ENCODE measurements around the gene PLEKHA7.
"Not testable (repeated sequence)": the region's sequence is repeated elsewhere in the genome, so short reads cannot be mapped to it uniquely, and the experiment has no call there.

The PLEKHA7 gene

DNA sequence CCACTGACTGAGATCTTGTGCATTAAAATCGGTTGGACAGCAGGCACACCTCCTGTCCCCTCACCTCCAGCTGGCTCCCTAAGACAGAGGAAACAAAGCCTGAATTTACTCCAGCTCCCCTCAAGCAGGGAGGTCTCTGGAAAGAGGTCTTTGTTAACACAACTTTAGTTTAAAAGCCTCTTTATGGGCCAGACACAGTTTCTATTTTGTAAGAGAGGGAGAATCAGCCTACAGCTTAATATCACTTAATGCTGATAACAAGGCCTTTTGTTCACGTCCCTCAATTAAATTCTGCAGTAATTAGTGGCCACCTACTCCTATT lies 36.3 kb downstream of the PLEKHA7 start:
- in situ Hi-C loops (cut with HindIII; ENCODE audit: low sequenced_read_pairs), result no loop called here

DNA sequence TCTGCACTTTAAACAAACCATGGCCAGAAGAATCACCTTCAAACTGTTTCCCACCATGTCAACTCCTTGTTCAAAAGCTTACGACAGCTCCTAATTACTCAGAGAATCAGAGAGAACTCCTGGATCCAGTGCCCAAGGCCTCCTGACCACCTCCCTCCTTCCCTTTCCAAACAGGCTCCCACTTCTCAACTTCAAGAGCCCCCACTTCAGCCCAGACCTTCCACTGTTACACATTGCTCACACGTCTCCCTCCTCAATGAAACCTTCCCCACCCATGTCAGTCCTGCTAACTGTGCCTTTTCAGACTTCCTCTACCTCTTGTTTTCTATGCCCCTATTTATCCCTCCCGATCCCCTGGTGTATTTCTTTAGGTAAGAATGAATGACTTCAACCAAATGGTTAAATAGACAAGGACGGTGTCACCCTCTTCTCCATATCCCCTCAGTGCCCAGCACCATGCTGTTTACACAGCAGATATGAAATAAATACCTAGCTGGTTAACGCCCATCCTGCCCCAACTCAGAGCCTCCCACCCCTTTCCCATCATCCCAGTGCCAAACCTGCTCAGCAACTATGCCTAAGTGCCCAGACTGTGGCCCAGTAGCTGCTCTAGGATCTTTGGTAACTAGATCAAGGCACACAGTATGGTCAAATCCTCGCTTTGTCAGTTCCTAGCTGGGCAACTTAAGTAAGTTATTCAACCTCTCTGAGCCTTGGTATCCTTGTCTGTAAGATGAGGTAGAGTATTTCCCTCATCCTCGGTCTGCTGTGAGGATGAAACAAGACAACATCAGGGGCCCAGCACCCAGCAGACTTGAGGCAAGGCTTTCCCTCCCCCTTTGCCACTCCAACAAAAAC lies 36.8 kb downstream of the PLEKHA7 start:
- in situ Hi-C loops (cut with HindIII; ENCODE audit: low sequenced_read_pairs), result no loop called here

DNA sequence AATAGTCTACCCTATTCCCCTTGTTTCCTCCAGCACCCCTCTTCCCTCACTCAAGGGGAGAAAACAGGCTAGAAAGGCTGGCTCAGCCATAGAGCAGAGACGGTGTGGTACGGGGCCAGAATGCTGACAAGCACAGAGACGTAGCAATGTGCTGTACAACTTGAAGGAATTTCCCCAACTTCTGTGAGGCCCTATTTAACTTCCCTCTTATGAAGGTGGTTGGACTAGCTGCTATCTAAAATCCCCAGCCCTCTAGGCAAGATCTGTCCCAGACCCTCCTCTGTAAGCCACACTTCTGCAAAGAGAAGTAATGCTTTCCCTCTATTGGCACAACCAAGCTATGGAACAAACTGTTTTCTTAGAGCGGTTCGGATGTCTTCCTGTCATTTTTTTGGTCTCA lies 37.8 kb downstream of the PLEKHA7 start:
- in situ Hi-C loops (cut with HindIII; ENCODE audit: low sequenced_read_pairs), result no loop called here

DNA sequence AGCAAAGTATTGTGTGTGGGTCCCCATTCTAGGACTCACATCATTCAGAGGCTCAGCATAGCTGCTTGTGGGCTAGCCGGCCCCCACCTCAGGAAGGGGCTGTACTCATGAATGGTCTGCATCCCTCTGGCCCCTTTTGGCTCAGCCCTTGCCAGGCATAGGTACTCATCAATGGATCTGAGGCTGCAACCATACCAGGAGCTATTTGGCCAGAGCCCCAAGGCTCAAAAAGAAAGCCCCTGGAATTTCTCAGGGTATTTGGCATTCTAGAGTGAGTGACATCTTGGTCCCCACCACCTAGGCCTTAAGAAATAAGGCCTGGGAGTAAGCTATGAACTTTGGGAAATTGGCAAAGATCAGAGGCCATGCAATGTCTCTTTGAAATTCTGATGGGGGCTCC lies 38.3 kb downstream of the PLEKHA7 start:
- in situ Hi-C loops (cut with HindIII; ENCODE audit: low sequenced_read_pairs), result no loop called here

DNA sequence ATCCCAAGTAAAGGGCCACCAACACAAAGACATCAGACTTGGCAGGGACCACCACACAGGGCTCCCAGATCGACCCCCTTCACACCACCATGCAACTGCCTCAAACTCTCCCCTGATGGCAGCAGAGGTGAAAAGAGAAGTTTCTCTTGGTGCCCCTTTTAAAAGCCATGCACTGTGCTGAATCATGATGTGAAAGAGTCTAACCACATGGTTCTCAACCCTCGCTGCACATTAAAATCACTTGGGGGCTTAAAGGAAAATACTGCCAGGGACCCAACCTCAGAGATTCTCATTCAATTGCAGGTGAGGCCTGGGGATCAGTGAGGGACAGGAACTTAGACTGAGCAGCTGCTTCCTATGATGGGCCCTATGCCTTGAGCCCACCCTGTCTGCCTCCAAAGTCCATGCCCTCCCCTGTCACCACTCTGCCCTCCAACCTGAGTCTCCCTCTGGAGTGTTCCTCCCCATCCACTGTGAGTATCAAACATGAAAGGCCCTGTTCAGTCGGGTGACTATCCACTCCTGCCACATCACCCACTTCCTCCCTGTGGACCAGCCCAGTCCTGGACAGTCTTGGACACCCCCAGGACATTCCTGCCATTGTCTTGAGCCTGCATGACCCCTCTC lies 40.8 kb downstream of the PLEKHA7 start:
- in situ Hi-C loops (cut with HindIII; ENCODE audit: low sequenced_read_pairs), result no loop called here

DNA sequence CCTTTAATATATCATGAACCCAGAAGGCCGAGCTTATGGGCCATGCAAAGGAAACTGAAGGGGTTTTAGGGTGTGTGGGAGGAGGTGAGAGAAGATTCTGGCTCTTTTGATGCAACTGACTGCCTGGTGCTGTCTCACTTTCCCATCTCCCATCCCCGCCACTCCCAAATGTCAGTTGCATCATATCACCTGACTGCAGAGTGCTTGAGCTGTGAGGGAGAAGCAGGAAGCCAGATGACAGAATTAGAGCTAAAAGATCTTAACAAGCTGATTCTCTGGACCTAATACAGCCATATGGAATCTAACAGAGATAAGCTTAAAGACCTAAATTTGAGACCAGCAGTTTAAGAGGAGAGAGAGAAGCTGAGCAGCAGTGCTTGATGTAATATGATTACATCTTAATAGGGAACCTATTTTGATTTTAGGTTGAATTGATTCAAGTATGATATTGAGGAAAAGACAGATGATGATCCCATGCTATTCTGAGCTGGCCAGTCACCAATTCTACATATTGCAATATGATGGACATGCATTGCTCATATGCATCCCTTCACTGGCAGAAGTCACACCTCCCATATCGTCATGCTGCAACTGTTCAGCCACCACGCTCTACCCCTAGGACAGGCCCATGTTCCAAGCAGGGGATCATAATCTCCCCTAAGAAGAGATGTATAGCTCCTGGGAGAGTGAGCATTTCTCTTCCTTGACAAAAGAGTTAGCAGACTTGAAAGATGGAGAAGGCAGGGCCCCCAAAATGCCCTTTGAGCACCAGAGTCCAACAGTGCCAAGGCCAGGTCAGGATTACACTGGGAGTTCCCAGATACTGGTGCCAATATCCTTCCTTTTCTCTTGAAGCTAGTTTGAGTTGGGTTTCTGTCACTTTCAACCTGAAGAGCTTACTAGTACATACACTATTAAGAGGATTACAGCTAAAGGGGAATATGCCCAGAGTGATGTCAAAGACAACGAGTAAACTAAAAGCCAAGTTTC lies 44.9 kb downstream of the PLEKHA7 start:
- in situ Hi-C loops (cut with HindIII; ENCODE audit: low sequenced_read_pairs), result no loop called here

DNA sequence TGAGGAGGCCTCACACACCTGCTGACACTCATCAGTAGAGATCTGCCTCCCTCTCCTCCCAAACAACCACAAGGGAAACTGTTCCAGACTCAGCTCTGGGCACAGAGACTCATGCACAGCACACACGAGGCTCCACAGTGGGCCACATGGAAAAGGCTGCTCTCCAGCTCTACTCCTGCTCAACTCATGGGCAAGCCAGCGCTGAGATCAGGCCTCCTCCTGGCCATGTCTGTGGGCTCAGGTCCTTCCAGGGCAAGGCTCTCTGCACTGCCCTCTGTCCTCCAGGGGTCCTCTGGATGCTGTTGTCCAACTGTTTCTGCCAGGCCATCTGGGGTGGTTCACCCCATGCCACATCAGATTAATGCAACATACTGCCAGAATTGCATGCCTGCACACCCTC lies 46.0 kb downstream of the PLEKHA7 start:
- in situ Hi-C loops (cut with HindIII; ENCODE audit: low sequenced_read_pairs), result no loop called here

DNA sequence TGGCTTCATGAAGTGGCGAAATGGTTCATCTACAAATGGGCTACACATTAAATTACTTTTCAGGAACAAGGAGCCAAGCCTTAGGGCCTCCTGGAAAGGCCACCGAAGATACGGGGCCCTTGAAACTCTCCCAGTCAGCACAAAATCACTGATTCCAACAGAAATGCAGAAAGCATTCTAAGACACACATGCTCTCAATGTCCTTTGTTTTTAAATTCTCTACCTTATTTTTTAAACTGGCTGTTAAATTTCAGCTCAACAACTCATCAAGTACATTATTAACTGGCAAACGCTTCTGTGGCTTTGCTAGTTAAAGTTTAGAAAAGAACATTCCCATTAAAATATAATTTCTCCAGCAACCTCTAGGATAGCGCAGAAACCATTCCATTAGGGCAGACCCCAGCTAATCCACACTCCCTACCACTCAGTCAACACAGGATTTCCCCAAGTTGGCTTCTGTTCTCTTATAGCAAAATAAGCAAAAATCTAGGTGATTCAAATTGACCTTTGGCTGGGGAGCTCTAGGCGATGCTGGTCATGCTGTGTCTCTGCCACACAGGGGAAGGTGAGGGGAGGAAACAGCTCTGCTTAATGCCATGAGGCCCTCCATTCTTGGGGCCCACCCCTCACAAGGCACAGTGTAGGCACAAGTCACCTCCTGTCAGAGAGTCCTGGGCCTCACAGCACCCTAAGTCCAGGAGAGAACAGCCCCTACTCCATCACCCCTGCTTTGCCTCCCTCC lies 47.1 kb downstream of the PLEKHA7 start:
- in situ Hi-C loops (cut with HindIII; ENCODE audit: low sequenced_read_pairs), result no loop called here

DNA sequence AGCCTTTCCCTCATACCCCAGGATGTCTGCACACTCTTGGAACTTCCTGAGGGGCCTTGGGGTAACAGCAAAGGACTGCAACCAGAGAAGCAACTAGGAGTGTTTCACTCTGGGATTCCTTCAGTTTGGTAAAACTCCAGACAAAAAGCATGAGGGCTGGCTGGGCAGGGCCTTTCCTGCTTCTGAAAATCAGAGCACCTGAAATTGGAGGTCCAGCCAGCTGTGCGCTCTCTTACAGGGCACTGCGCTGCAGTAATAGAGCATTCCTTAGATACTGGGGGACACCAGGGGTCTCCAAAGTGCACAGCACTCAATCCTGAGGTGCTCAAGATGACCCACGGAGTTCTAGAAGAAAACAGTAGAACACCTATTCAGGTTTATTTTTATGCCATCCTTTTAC lies 49.7 kb downstream of the PLEKHA7 start:
- in situ Hi-C loops (cut with HindIII; ENCODE audit: low sequenced_read_pairs), result no loop called here

DNA sequence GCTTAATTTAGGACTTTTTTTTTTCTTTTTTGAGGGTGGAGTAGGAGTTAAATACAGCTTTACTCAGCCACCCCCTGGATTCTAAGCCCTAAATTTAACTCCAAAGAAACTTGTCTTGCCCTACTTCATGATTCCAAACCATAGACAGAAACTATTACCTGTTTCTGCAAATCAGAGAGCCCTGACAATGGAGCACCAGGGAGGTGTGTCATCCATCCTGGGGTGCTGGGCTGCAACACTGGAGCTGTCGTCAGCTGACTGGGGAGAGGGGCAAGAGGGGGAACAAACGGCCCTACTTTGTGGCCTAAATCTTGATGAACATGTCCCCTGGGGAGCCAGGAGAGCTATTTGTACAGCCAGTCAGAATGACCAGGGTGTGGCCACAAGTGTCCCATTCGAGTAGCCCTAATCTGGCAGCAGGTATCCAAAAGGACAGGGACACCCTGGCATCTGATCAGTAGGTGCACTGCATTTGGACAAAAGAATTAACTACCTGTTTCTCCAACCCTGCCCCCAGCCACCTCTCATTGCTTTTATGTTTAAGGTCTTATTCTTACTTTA lies 50.8 kb downstream of the PLEKHA7 start:
- in situ Hi-C loops (cut with HindIII; ENCODE audit: low sequenced_read_pairs), result no loop called here

DNA sequence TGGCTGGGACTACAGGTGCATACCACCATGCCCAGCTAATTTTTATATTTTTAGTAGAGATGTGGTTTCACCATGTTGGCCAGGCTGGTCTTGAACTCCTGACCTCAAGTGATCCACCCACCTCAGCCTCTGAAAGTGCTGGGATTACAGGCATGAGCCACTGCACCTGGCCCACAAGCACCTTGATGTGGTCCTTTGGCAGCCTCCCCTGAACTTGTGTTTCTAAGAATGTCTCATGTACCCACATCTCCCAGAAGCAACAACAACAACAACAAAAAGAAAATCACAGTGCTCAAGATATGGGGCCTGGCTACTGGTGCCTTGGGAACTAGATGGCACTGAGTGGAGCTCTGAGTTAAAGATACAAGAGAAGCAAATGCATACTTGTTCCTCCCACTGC lies 51.6 kb downstream of the PLEKHA7 start:
- in situ Hi-C loops (cut with HindIII; ENCODE audit: low sequenced_read_pairs), result not testable (repeated sequence)

DNA sequence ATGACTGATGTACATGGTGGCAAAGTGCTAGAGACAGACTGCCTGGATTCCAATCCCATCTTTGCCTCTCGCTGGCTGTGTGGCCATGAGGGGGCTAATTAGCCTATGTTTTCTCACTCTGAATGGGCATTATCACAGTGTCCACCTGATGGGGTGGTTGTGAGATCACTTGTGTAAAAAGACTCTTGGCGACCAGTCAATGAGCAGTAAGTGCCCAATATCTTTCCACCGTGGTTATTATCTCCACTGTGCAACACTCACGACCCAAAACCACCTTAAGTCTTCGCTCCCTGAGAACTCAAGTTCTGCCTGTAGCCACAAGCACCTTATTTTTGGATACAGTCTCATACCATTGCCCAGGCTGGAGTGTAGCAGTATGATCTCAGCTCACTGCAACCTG lies 52.1 kb downstream of the PLEKHA7 start:
- in situ Hi-C loops (cut with HindIII; ENCODE audit: low sequenced_read_pairs), result no loop called here

DNA sequence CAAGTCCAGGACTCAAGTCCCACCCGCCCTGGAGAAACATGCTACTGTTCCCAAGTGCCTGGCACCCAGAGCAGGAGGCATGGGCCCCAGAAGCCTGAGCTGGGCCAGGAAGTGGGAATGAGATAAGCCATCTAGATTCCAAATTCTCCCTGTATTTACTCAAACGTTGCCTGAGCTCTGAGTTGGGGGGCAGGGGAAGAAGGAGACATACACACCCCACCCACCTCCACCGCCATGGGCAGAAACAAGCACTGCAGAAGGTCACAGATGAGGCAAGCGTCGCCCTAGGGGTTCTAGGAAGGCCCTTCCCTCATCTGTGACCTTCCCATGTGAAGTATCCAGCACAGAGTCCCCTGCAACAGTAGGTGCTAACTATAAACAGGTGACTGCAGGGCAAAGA lies 54.0 kb downstream of the PLEKHA7 start:
- in situ Hi-C loops (cut with HindIII; ENCODE audit: low sequenced_read_pairs), result no loop called here

DNA sequence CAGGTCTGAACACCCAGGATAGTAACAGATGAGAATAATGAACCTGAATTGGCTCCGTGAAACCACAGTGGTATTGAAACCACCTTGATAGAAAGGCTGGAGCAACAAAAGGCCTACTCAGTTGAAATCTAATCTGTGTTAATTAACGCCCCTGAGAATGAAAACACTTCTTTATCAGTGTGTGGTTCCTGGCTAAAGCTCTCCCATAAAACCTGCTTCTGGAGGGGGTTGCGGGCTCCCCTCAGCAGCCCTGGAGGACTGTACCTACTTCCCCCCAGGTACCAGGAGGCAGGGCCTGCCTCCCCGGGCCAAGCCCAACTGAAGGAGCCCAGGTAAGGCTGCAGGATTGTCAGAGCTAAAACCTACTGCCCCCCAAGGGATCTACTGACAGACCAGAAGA lies 54.6 kb downstream of the PLEKHA7 start:
- in situ Hi-C loops (cut with HindIII; ENCODE audit: low sequenced_read_pairs), result no loop called here

DNA sequence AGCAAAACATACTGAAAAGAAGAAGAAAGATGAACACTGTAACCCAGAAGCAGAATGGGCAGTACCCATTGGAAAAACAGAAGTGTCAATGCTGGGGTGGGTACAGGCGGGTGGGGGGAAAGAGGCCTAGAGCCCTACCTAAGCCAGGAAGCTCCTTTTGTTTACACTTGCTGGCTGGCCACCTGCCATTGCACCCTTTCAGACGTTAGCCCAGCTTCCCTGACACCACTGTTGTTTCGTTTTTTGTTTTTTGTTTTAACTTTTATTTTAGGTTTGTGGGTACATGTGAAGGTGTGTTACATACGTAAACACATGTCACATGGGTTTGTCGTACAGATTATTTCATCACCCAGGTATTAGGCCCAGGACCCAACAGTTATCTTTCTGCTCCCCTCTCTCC lies 55.4 kb downstream of the PLEKHA7 start:
- in situ Hi-C loops (cut with HindIII; ENCODE audit: low sequenced_read_pairs), result no loop called here

DNA sequence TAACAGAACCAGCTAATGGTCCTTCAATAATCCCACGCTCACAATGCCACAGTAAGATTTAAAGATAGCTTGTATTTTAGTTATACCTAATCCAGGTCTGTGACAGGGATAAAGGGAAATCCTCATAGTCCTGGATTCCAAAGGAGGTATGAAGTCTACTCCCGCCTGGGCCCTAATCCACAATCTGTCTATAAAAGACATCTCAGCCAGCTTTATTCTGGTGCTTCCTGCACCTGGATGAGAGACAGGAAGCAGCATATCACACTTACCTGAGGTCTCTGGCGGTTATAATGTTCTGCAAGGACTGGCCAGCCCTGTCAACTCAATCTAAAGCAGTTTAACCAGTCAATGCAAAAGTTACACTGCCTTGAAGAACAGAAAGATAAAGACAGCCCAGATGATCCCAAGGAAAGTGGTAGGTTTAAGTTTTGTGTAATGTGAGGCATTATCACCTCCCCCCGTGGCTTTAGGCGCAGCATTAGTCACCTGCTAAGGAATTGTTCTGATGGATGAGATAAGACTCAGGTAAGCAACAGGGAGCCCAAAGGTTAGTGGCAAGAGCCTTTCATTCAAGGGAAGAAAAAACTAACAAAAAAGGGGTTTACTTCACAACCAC lies 57.6 kb downstream of the PLEKHA7 start:
- in situ Hi-C loops (cut with HindIII; ENCODE audit: low sequenced_read_pairs), result no loop called here

DNA sequence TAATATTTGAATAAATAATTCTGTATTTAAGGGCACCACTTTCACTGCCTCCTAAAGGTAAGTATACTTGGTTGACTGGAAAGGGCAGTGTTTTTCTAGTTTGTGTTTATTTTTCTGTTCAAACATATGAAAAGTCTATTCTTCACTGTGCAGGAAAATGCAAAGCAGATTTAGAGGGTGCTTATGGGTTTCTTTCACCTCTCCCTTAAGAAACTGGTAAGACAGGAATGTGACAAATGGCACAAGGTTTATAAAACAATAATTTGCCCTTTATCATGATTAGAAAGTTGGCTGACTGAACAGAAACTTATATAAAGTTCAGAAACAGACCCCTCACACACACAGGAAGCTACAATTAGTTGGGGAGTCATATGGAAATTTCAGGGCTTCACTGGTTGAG lies 60.6 kb downstream of the PLEKHA7 start:
- in situ Hi-C loops (cut with HindIII; ENCODE audit: low sequenced_read_pairs), result no loop called here

DNA sequence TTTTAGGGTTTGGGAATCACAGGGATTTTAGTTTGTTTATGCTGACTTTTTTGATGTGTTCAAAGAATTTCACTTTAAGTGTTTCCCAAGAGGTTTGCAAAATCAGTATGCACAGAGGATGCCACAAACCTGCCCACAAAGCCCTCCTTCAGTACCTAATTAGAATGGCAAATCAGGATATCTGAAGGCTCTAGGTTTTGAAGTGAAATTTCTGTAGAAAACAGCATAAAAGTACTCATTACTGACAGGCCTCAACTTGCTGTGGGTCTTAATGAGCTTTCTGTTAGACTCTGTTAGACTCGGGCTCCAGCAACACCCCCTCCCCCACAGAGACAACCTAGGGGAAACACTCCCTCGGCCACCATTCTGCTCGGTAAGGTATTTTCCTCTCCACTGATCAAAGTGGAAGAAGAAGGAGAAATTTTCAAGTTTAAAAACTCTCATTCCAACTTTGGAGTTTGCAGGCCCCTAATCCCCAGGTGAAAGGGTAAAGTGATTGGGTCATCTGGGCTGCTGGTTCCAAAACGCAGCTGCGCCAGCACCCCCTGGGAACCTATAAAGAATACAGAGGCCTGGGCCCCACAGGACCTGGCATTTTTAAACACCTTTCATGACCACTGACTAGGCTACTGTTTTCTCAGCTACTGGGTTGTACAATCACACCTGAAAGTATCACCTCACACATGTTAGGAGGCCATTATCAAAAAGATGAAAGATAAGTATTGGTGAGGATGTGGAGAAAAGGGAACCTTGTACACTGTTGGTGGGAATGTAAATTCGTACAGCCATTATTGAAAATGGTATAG lies 67.5 kb downstream of the PLEKHA7 start:
- in situ Hi-C loops (cut with HindIII; ENCODE audit: low sequenced_read_pairs), result loop anchor here (5.0 kb wide), 1 partner anchor 116 kb away; no protein-coding TSS in a partner anchor
